GM18502 (cell line): ENCODE results near the gene RAB36.

Source experiments
- ATAC-seq: cut with Tn5 transposase; IDR thresholded peaks from one replicate; pipeline ENCODE4 v1.9.1; 2021; ENCODE audit warnings: mild to moderate bottlenecking; ENCODE audit not compliant: unreplicated experiment, poor library complexity

The RAB36 gene

GRCh38 chr22:23144932-23145877 lies at the start of gene RAB36:
Gene RAB36 (plus strand): TSS chr22:23145477. CDS start chr22:23146617, 1,140 bp downstream.
- ATAC-seq: no peak

- no peak for ATAC-seq
Measured at GRCh38 chr22:23095733-23096342, 49.4 kb upstream of the RAB36 start.

DNA sequence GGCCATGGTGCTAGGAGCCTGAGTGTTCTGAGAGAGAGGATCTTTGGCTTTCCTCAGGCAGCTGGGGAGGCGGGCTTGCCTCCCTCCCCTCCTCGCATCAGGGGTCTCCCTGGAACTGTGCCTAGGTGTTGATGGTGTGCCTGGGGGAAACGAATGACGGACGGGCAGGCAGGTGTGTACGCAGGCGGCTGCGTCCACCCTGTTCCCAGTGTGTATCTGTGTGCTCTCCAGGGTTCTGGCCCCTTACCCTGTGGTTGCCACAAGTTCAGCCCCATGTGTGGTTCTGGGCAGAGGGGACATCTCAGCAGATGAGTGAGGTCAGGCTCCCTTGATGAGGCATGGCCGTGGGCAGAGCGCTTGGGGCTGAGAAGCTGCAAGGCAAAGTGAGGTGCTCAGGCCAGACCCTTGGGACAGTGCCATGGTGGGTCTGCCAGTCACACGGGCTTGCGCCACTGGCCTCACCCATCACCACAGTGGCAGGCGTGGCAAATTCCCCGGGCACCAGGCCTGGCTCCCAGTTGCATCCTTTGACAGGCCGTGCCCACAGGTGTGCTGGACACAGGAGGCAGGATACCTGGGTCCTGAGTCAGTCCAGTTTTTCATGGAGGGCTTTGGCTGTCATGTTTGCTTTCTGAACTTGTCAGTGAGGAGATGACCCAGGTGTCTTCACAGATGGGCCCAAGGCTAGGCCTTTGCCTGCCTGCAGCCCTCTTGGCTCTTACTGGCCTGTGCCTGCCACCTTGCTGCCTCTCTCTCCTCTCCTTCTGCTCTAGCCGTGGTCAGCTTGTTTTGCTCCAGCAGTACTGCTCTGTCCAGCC lies 47.7 kb upstream of the RAB36 start:
- no peak for ATAC-seq

GRCh38 chr22:23098230-23098705 lies 47.0 kb upstream of the RAB36 start:
- ATAC-seq: no peak

GRCh38 chr22:23098718-23099530 lies 46.4 kb upstream of the RAB36 start:
- no peak for ATAC-seq

DNA sequence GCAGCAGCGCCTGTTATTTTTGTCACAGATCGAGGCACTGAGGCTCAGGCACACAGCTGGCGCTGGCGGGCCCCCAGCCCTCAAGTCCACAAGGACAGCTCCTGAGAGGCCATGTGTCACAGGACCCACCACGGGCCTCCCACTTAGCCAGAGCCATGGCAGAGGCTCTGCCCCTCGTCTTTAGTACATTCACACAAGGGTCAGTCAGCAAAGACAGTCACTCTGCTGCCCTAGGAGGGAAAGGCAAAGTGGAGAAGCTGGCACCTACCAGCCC lies 45.8 kb upstream of the RAB36 start:
- ATAC-seq: no peak

DNA sequence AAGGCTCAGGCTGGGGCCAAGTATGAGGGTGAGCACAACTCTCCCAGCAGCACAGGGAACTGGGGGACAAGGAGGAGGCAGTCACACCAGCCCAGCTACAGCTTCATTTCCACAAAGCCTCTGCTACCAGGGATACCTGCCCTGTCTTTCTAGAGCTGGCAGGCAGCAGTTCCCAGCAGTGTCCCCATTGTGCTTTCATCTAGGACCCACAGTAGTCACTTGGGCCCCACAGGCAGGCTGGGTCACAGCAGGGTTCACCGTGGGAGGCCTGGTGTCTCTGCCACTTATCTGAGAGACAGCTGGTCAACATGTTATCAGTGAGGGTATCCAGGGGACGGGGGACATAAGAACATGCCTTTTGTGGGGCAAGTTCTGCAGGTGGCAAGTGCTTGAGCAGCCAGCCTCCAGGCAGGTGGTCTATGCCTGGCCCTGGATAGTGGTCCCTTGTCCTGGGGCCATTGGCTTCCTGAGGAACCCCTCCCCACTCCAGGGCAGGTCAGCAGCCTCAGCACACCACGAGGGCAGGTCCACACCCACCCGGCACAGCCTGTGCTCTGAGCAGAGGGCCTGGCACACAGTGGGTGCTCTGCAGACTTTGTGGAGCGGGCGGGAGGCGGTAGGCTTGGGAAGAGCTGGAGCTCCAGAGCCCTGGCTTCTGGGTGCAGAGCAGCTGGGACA lies 45.0 kb upstream of the RAB36 start:
- no peak for ATAC-seq

- no peak for ATAC-seq
Measured at GRCh38 chr22:23101524-23101923, 43.8 kb upstream of the RAB36 start.

DNA sequence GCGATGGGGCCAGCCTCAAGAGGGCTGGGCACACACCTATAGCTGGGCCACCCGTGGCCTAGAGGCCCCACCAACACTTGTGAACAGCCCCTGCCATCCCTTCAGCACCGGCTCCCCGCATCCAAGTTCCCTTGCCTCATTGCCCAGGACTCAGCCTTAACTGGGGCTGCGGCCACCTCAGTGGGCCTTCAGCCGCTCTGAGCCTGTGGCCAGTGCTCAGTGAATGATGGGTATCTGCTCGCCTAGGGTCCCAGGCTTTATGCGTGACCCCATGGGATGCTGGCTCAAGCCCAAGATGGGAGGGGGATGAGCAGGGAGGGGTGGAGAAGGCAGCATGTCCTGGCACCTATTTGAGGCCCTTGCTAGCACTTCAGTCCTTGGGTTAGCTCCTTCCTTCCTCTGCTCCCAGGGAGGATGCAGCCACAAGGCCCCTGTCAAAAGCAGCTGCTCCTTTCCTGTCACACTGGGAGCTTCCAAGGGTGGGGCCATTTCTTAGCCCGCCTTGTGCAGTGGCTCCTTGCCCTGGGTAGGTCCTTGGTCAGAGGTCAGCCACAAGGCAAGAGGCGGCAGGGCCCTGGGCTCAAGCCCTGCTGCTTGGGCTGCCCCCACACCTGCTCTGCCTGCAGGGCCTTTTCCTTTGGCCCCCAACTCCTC lies 43.1 kb upstream of the RAB36 start:
- ATAC-seq: no peak

GRCh38 chr22:23102776-23103175 lies 42.5 kb upstream of the RAB36 start:
- no peak for ATAC-seq

DNA sequence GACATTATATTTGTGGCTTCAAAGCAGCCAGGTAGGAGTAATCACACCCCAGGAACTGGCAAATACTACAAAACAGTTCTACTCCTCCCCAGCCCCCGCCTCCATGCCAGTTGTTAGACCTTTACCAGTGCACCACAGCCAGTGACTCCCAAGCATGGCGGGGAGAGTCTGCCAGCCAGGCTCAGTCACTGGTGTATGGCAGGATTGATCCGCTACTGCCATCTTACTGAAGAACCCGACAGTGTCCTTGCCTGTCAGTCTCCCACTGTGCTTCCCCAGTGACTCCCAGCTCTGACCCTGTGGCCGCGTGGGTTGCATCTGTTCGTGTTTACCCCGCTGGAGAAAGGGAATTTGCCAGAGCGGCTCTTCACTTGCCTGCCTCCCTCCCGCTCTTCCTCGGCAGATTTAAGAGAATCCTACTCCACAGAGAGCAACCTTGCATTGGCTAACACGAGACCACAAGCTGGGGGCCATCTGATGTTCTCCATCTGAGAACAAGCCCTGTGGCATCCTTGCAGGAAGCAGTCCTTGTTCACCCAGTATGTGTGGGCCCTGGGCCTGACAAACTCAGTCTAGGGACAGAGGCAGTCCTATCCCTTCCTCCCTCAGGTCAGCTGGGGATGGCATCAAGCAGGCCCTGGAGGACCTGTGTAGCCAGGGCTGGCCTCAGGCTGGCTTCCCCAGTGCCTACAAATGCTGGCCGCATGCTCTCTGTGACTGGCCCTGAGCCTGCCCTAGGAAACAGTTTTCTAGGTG lies 41.9 kb upstream of the RAB36 start:
- no peak for ATAC-seq

DNA sequence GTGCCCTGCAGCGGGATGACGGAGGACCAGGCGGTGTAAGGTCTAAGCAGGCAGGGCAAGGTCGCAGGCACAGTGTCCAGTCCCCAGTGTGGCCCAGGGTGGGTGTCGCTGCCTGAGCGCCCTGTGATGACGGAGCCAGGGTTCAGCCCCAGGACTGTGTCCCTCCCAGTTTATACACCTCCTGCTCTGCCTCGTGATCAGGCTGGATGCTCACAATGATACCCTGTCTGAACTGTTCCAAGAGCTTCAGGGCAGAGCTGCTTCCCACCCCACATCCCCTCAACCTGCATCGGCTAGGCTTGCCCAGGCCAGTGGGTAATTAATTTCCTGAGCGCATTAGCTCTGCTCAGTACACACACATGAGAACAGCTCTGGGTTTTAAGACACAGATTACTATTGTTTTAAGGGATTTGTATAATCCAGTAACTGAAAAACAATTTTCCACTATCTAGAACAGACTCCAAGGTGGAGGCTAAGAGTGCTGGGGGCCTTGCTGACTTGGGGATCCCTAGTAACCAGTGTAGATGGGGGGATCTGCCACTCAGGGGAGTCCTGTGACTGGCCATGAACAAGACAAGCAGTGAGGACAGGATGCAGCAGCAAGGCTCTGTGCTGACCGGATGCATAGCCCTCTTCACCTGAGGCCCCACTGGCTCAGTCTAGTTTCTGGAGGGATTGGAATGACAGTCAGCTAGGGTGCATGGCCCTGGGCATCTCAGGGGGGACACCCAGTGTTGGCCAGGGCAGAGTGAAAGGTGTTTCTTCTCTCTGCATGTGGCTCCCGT lies 40.9 kb upstream of the RAB36 start:
- no peak for ATAC-seq

GRCh38 chr22:23105304-23105703 lies 40.0 kb upstream of the RAB36 start:
- ATAC-seq: no peak

DNA sequence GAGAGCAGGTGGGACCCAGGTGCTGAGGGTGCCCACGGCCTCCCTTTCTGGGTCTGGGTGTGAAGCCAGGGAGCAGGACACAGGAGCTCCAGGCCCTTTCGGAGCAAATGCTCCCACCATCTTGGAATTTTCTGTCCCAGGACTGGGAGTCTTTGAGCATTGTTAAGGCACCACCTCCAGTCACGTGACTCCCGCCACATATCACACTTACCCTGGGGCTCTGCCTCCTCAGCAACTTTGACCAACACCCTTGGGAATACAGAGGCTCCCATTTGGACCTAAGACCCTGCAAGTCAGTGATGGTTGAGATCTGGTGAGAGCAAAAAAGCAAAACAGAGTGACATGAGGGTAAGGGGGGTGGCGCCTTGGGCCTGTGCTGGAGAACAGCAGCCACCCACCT lies 39.4 kb upstream of the RAB36 start:
- no peak for ATAC-seq

- ATAC-seq: no peak
Measured at GRCh38 chr22:23106344-23106743, 38.9 kb upstream of the RAB36 start.

DNA sequence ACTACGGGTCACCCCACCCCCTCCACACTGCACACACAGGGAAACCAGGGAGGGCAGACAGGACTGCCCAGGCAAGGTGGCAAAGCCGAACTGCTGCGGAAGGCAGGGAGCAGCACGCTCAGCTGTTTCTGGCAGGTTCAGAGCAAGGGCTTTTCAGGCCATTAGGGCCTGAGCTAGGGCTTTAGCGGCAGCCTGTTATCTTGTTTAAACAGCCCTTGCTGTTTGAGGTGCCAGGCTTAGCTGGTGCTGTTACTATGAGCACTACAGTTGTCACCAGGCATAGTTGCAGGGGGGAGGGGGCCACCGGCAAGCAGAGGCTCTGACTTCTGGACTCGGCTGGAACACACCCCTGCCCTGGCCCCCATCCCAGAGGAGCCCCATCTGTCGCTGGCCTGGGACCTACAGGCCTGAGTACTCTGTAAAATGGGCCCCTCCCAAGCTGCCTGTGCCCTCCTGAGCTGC lies 38.3 kb upstream of the RAB36 start:
- no peak for ATAC-seq

DNA sequence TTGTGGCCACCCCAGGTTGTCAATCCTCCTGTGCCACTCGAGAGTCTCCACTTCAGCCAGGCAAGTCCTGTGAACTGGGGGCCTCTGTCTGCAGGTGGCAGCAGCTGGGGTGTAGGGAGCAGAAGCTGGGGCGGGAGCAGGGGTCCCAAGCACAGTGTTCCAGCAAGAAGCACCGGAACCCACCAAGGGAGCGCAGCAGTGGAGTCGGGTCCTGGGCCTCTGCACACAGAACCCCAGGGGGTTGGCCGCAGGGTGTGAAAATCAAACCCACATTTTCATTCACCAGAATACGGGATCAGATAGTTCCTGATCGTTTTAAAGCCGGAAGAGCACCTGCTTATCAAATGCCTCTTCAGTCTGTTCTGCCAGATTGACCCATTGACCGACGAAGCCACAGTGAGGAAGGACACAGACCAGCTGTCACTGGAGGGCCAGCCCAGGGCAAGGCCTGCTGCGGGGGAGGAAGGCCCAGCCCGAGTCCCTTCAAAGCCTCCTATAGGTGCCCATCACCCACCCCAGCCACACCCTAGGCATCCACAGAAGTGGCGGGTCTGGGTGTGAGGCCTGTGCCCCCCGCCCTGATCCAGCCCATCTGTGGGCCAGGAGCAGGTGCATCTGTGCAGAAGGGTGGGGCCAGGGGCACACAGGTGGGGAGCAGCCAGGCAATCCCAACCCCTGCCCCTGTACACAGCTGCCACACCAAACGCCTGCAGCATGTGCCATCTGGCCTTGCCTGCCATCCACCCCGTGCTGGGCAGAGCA lies 37.6 kb upstream of the RAB36 start:
- ATAC-seq: no peak
